SK-N-SH (cell line): Measurements from ENCODE around the gene MAPK1. TPM values are rescaled to one million over a fixed set of nuclear protein-coding genes. Genes with fewer than 3 reads are reported as not detected.

Experiments used
- CTCF ChIA-PET: fragments of 300-600, 350-600 bp; formaldehyde crosslinking; extraction: SDS; loops from one replicate; lab custom pipeline; 2021; lab: Yijun Ruan, JAX
- POLR2A ChIA-PET: fragments of 350-600 bp; sonication (Branson Sonifier 250); formaldehyde crosslinking; extraction: SDS; loops from one replicate; lab custom pipeline; 2020; ENCODE audit warnings: antibody characterized with exemption, inconsistent platforms; lab: Yijun Ruan, JAX
- DNase-seq: peaks from one replicate; pipeline ENCODE4 v3.0.0; 2012
- H2AFZ ChIP-seq: fragments of 200-600 bp; sonication (generic); 2 replicates; pipeline ENCODE4 v1.8.1; 2016; ENCODE audit warnings: antibody characterized with exemption, mild to moderate bottlenecking, low read depth
- H3F3A ChIP-seq: fragments of 200-600 bp; sonication (generic); replicated peaks from 2 replicates; pipeline ENCODE3; 2016; ENCODE audit warnings: antibody characterized with exemption, mild to moderate bottlenecking; ENCODE audit not compliant: insufficient read depth
- H3K27ac ChIP-seq, 2 experiments: fragments of 200-500 bp in 1 of 2; fragments of 200-600 bp in 1 of 2; sonication (Bioruptor generic) in 1 of 2; sonication (generic), shearing (Covaris generic) in 1 of 2; 2 replicates each; pipeline versions ENCODE4 v1.5.1 to v1.6.1; 2014 to 2016; ENCODE audit warnings: low read depth in 2 of 2, inconsistent platforms in 1 of 2, low read length in 1 of 2, mild to moderate bottlenecking in 1 of 2, mixed read lengths in 1 of 2
- H3K27me3 ChIP-seq: fragments of 200-600 bp; sonication (generic), shearing (Covaris generic); 2 replicates; pipeline ENCODE4 v1.6.1; 2016; ENCODE audit warnings: mixed run types; ENCODE audit not compliant: insufficient read depth
- H3K36me3 ChIP-seq, 2 experiments: fragments of 200-500 bp in 1 of 2; fragments of 200-600 bp in 1 of 2; sonication (Bioruptor generic) in 1 of 2; sonication (generic) in 1 of 2; replicated peaks in 1 of 2; 2 replicates each; pipeline versions ENCODE3 to v1.5.1; 2014 to 2016; ENCODE audit warnings: low read length in 1 of 2, mild to moderate bottlenecking in 1 of 2; ENCODE audit not compliant: insufficient read depth in 2 of 2, control insufficient read depth in 1 of 2
- H3K4me1 ChIP-seq, 2 experiments: fragments of 200-500 bp in 1 of 2; fragments of 200-600 bp in 1 of 2; sonication (Bioruptor generic) in 1 of 2; sonication (generic), shearing (Covaris generic) in 1 of 2; 2 replicates each; pipeline versions ENCODE4 v1.5.1 to v1.6.1; 2014 to 2016; ENCODE audit warnings: low read depth in 1 of 2, low read length in 1 of 2, mixed run types in 1 of 2; ENCODE audit not compliant: insufficient read depth in 2 of 2, control insufficient read depth in 1 of 2
- H3K4me2 ChIP-seq: fragments of 200-600 bp; sonication (generic), shearing (Covaris generic); 2 replicates; pipeline ENCODE4 v1.6.1; 2017; ENCODE audit warnings: mixed run types
- H3K4me3 ChIP-seq, 2 experiments: fragments of 200-500 bp in 1 of 2; fragments of 200-600 bp in 1 of 2; sonication (Bioruptor generic) in 1 of 2; sonication (generic), shearing (Covaris generic) in 1 of 2; 2 replicates each; pipeline versions ENCODE4 v1.5.1 to v1.8.1; 2014 to 2016; ENCODE audit warnings: low read depth in 2 of 2, inconsistent platforms in 1 of 2, low read length in 1 of 2, mild to moderate bottlenecking in 1 of 2, mixed read lengths in 1 of 2, moderate library complexity in 1 of 2
- H3K79me2 ChIP-seq: fragments of 200-600 bp; sonication (generic); 2 replicates; pipeline ENCODE4 v1.8.1; 2017; ENCODE audit warnings: mild to moderate bottlenecking; ENCODE audit not compliant: insufficient read depth
- H3K9ac ChIP-seq: fragments of 200-600 bp; sonication (generic); 2 replicates; pipeline ENCODE4 v1.6.1; 2017; ENCODE audit warnings: mixed run types
- H3K9me2 ChIP-seq: fragments of 200-600 bp; sonication (generic); 2 replicates; pipeline ENCODE4 v1.6.1; 2017; ENCODE audit warnings: mixed run types
- H3K9me3 ChIP-seq: fragments of 200-600 bp; sonication (generic); 2 replicates; pipeline ENCODE4 v1.6.1; 2017; ENCODE audit warnings: mixed run types, mild to moderate bottlenecking, moderate library complexity
- H4K20me1 ChIP-seq: fragments of 200-600 bp; sonication (generic); 2 replicates; pipeline ENCODE4 v1.6.1; 2017; ENCODE audit warnings: mild to moderate bottlenecking, mixed run types; ENCODE audit not compliant: insufficient read depth
- CHD2 ChIP-seq: fragments of 150-350 bp; IDR thresholded peaks from 2 replicates; pipeline ENCODE4 v1.6.1; 2018; ENCODE audit warnings: low read length; ENCODE audit not compliant: partially characterized antibody
- ELF1 ChIP-seq: IDR thresholded peaks from 2 replicates; pipeline ENCODE4 v1.4.0; 2012
- EZH2phosphoT487 ChIP-seq: fragments of 200-600 bp; sonication (generic); IDR thresholded peaks from 2 replicates; pipeline ENCODE4 v1.6.1; 2017; ENCODE audit warnings: low read depth, mixed run types, mild to moderate bottlenecking, antibody characterized with exemption, moderate library complexity, borderline replicate concordance
- FOXJ3 ChIP-seq: sonication (generic); formaldehyde crosslinking; IDR thresholded peaks from 2 replicates; pipeline ENCODE4 v1.5.1; 2020; ENCODE audit warnings: mild to moderate bottlenecking, missing genetic modification reagents
- FOXM1 ChIP-seq: IDR thresholded peaks from 2 replicates; pipeline ENCODE4 v1.4.0; 2012; ENCODE audit warnings: low read depth, mild to moderate bottlenecking
- GABPA ChIP-seq: IDR thresholded peaks from 2 replicates; pipeline ENCODE4 v1.4.0; 2012; ENCODE audit warnings: low read depth, mild to moderate bottlenecking
- JUND ChIP-seq: IDR thresholded peaks from 2 replicates; pipeline ENCODE4 v1.4.0; 2012
- MEF2A ChIP-seq: IDR thresholded peaks from 2 replicates; pipeline ENCODE4 v1.4.0; 2012; ENCODE audit warnings: low read depth, borderline replicate concordance
- NRF1 ChIP-seq: IDR thresholded peaks from 2 replicates; pipeline ENCODE4 v1.6.1; 2012; ENCODE audit warnings: low read depth, mild to moderate bottlenecking, low read length
- PBX3 ChIP-seq: IDR thresholded peaks from 2 replicates; pipeline ENCODE4; 2012
- RCOR1 ChIP-seq: fragments of 150-350 bp; IDR thresholded peaks from 2 replicates; pipeline ENCODE4 v1.6.1; 2017; ENCODE audit warnings: antibody characterized with exemption, low read length
- REST ChIP-seq: IDR thresholded peaks from 2 replicates; pipeline ENCODE4 v1.6.1; 2012; ENCODE audit warnings: mild to moderate bottlenecking, low read depth, low read length, moderate library complexity
- RFX5 ChIP-seq: IDR thresholded peaks from 2 replicates; pipeline ENCODE4 v1.6.1; 2012; ENCODE audit warnings: mild to moderate bottlenecking, improper control_type of control experiment, low read length
- SIN3A ChIP-seq: IDR thresholded peaks from 2 replicates; pipeline ENCODE4 v1.6.1; 2012; ENCODE audit warnings: low read depth, mild to moderate bottlenecking, low read length, moderate library complexity, borderline replicate concordance
- SMC3 ChIP-seq: IDR thresholded peaks from 2 replicates; pipeline ENCODE4 v1.6.1; 2012; ENCODE audit warnings: low read depth, low read length, improper control_type of control experiment
- TEAD4 ChIP-seq: IDR thresholded peaks from 2 replicates; pipeline ENCODE4 v1.4.0; 2012; ENCODE audit warnings: mild to moderate bottlenecking, borderline replicate concordance; ENCODE audit not compliant: insufficient read depth
- USF1 ChIP-seq: IDR thresholded peaks from 2 replicates; pipeline ENCODE4 v1.4.0; 2012; ENCODE audit warnings: low read depth, borderline replicate concordance
- USF2 ChIP-seq: fragments of 150-350 bp; IDR thresholded peaks from 2 replicates; pipeline ENCODE4 v1.6.1; 2017; ENCODE audit warnings: antibody characterized with exemption, low read length, low read depth, borderline replicate concordance
- ZBTB33 ChIP-seq: IDR thresholded peaks from 2 replicates; pipeline ENCODE4 v1.4.0; 2012; ENCODE audit warnings: low read depth, borderline replicate concordance
- WGBS: methylation state at CpG from one replicate; pipeline ENCODE4 v1.1.6; 2017; ENCODE audit warnings: low lambda C conversion rate; 5-methylcytosine and 5-hydroxymethylcytosine counted together
- polyA plus RNA-seq, 3 experiments: library from polyadenylated mRNA; depleted of rRNA; stranded (reverse); fragments of >200 nt; gene quantifications; 2 replicates each; pipeline ENCODE4 v1.2.3, GENCODE V29; 2012

Gene MAPK1
- polyA plus RNA-seq, 1 of the 3 experiments (the other 2 are of a cell fraction), result 25.6 TPM

- no peak overlapping the region for H2AFZ ChIP-seq
- POLR2A ChIA-PET, result no interaction called here
- TF ChIP-seq ELF1 (no peak), CHD2 (no peak), REST (no peak), RCOR1 (no peak), SMC3 (no peak), SIN3A (no peak), PBX3 (no peak), FOXM1 (no peak), TEAD4 (no peak)
- H3K4me3 ChIP-seq, result no peak overlapping the region
- H3K27me3 ChIP-seq, result no peaks in the 10 kb centered on the region
- no peaks in the 10 kb centered on the region for H3K9me2 ChIP-seq
- H3K27ac ChIP-seq, result no peak overlapping the region
- H3K4me1 ChIP-seq, result peaks cover 5 to 11% of the 10 kb centered on the region in 2 experiments; a peak in 2 of 4 replicates
- CTCF ChIA-PET, result interaction anchor here (1.4 kb wide), 1 partner anchor 10 kb away, joined by 3 read pairs; no protein-coding TSS in a partner anchor
- no peaks in the 10 kb centered on the region for H3K9me3 ChIP-seq
- H3K4me2 ChIP-seq, result no peak overlapping the region
- no peak for DNase-seq
- no peak overlapping the region for H3K9ac ChIP-seq
- H3K36me3 ChIP-seq, result peaks cover 29 to 46% of the 10 kb centered on the region in 2 experiments
- H3F3A ChIP-seq, result peaks cover 33% of the 10 kb centered on the region
- 87% methylated on average over 8 of the region's 8 CpGs for WGBS
- no peaks in the 10 kb centered on the region for H3K79me2 ChIP-seq
- no peaks in the 10 kb centered on the region for H4K20me1 ChIP-seq
Observed at GRCh38 chr22:21759646-21760376, 107.6 kb downstream of the MAPK1 start.

GRCh38 chr22:21759093-21759492 is 108.4 kb downstream of the MAPK1 start:
- no peaks in the 10 kb centered on the region for H3K79me2 ChIP-seq
- H3K9ac ChIP-seq, result no peak overlapping the region
- no peak overlapping the region for H3K4me2 ChIP-seq
- no peaks in the 10 kb centered on the region for H3K27me3 ChIP-seq
- DNase-seq, result no peak
- no peaks in the 10 kb centered on the region for H3K9me2 ChIP-seq
- H3F3A ChIP-seq, result peaks cover 33% of the 10 kb centered on the region
- no peaks in the 10 kb centered on the region for H4K20me1 ChIP-seq
- H3K27ac ChIP-seq, result no peak overlapping the region
- ChIA-PET POLR2A (no interaction called here), CTCF (interaction anchor here (0.8 to 1.8 kb wide), 3 partner anchors 10 to 46 kb away, joined by 3 to 4 read pairs (median 3); no protein-coding TSS in a partner anchor)
- no peak overlapping the region for H3K4me3 ChIP-seq
- H3K4me1 ChIP-seq, result peaks cover 5 to 15% of the 10 kb centered on the region in 2 experiments; a peak in 2 of 4 replicates
- H3K9me3 ChIP-seq, result no peaks in the 10 kb centered on the region
- H3K36me3 ChIP-seq, result peaks cover 29 to 39% of the 10 kb centered on the region in 2 experiments
- WGBS, result 100% methylated on average over 3 of the region's 4 CpGs
- no peak overlapping the region for H2AFZ ChIP-seq
- TF ChIP-seq GABPA, result no peak
- no peak for TF ChIP-seq JUND
- no peak for TF ChIP-seq NRF1
- no peak for TF ChIP-seq USF1
- no peak for TF ChIP-seq ELF1
- TF ChIP-seq EZH2phosphoT487, result no peak
- TF ChIP-seq ZBTB33, result no peak
- TF ChIP-seq MEF2A, result no peak
- no peak for TF ChIP-seq RFX5
- TF ChIP-seq FOXJ3 (CRISPR knock-in tag), result no peak
- no peak for TF ChIP-seq USF2
